H1 (cell line): Measurements from ENCODE around the gene CAPN15. TPM values are rescaled to one million over a fixed set of nuclear protein-coding genes. Genes with fewer than 3 reads are reported as not detected.

Source experiments
- CTCF ChIA-PET: fragments of 300-600 bp; sonication (Branson Sonifier 250); formaldehyde crosslinking; loops from one replicate; lab custom pipeline; 2021; ENCODE audit not compliant: partially characterized antibody; lab: Charles Lee
- POLR2A ChIA-PET: fragments of 300-600 bp; sonication (Branson Sonifier 250); formaldehyde crosslinking; loops from one replicate; lab custom pipeline; 2021; ENCODE audit warnings: inconsistent platforms; ENCODE audit not compliant: partially characterized antibody; lab: Charles Lee
- DNase-seq, 2 experiments: peaks; one replicate each; pipeline versions ENCODE4 v3.0.0 to v3.0.0-alpha.2; 2010 to 2022; ENCODE audit warnings: low spot score in 2 of 2, low read depth in 1 of 2, mixed read lengths in 1 of 2
- FAIRE-seq: peaks from 2 replicates; lab custom pipeline; 2011; peaks lifted over from hg19 to GRCh38; lab: Jason Lieb, UNC
- H2AFZ ChIP-seq: 2 replicates; pipeline ENCODE4 v1.8.1; 2012; ENCODE audit warnings: low read length, inconsistent platforms
- H2AK5ac ChIP-seq: 2 replicates; pipeline ENCODE4 v1.6.1; 2013; ENCODE audit warnings: low read depth, low read length
- H2BK120ac ChIP-seq: replicated peaks from 2 replicates; pipeline ENCODE3; 2013; ENCODE audit warnings: low read depth, low read length, inconsistent platforms
- H2BK12ac ChIP-seq: 2 replicates; pipeline ENCODE4 v1.6.1; 2013; ENCODE audit warnings: low read depth, low read length
- H2BK15ac ChIP-seq: 2 replicates; pipeline ENCODE4 v1.6.1; 2013; ENCODE audit warnings: low read length
- H2BK20ac ChIP-seq: 2 replicates; pipeline ENCODE4 v1.6.1; 2013; ENCODE audit warnings: low read length
- H2BK5ac ChIP-seq: 2 replicates; pipeline ENCODE4 v1.6.1; 2013; ENCODE audit warnings: low read depth, low read length
- H3K14ac ChIP-seq: 2 replicates; pipeline ENCODE4 v1.6.1; 2013; ENCODE audit warnings: inconsistent platforms; ENCODE audit not compliant: insufficient read length
- H3K18ac ChIP-seq: 2 replicates; pipeline ENCODE4 v1.6.1; 2013; ENCODE audit warnings: low read length; ENCODE audit errors: extremely low read depth
- H3K23ac ChIP-seq: 2 replicates; pipeline ENCODE4 v1.6.1; 2013; ENCODE audit warnings: inconsistent platforms; ENCODE audit not compliant: insufficient read length
- H3K23me2 ChIP-seq: 2 replicates; pipeline ENCODE4 v1.6.1; 2013; ENCODE audit warnings: low read depth, low read length
- H3K27ac ChIP-seq: 2 replicates; pipeline ENCODE4 v1.6.1; 2011; ENCODE audit warnings: low read depth, low read length, inconsistent platforms
- H3K27me3 ChIP-seq, 4 experiments: replicated peaks in 1 of 4; 1 replicate in 1 of 4; 2 replicates in 3 of 4; pipeline versions ENCODE4 v1.6.1 to v1.8.1; 2011 to 2013; ENCODE audit warnings: low read length in 3 of 4, mild to moderate bottlenecking in 3 of 4, inconsistent platforms in 2 of 4, mixed read lengths in 2 of 4, moderate library complexity in 1 of 4; ENCODE audit not compliant: control insufficient read depth in 3 of 4, insufficient read depth in 3 of 4; ENCODE audit errors: extremely low read depth in 1 of 4
- H3K36me3 ChIP-seq, 4 experiments: 2 replicates each; pipeline versions ENCODE4 v1.6.1 to v1.8.1; 2011 to 2013; ENCODE audit warnings: mild to moderate bottlenecking in 4 of 4, low read length in 3 of 4, moderate library complexity in 2 of 4, control low read depth in 1 of 4, inconsistent platforms in 1 of 4; ENCODE audit not compliant: insufficient read depth in 4 of 4, control insufficient read depth in 2 of 4
- H3K4ac ChIP-seq: replicated peaks from 2 replicates; pipeline ENCODE3; 2013; ENCODE audit warnings: low read length, low read depth, mixed read lengths, inconsistent platforms; ENCODE audit not compliant: insufficient read length
- H3K4me1 ChIP-seq, 4 experiments: replicated peaks in 1 of 4; 1 replicate in 1 of 4; 2 replicates in 3 of 4; pipeline versions ENCODE4 v1.6.1 to v1.8.1; 2011 to 2013; ENCODE audit warnings: low read length in 3 of 4, inconsistent platforms in 2 of 4, mixed read lengths in 1 of 4; ENCODE audit not compliant: insufficient read depth in 4 of 4, control insufficient read depth in 3 of 4
- H3K4me2 ChIP-seq, 2 experiments: 2 replicates each; pipeline versions ENCODE4 v1.6.1 to v1.8.1; 2011 to 2013; ENCODE audit warnings: low read depth in 2 of 2, low read length in 2 of 2, control low read depth in 1 of 2, inconsistent platforms in 1 of 2, mild to moderate bottlenecking in 1 of 2; ENCODE audit not compliant: insufficient read depth in 1 of 2
- H3K4me3 ChIP-seq, 4 experiments: fragments of 200-600, 300-600 bp in 1 of 4; sonication (generic), shearing (Covaris generic), sonication (Bioruptor Twin) in 1 of 4; 2 replicates each; pipeline versions ENCODE4 v1.5.1 to v1.8.1; 2011 to 2016; ENCODE audit warnings: low read length in 4 of 4, low read depth in 3 of 4, control low read depth in 2 of 4, inconsistent platforms in 2 of 4, mild to moderate bottlenecking in 2 of 4, mixed read lengths in 1 of 4, moderate library complexity in 1 of 4; ENCODE audit not compliant: insufficient read depth in 2 of 4; ENCODE audit errors: extremely low read depth in 1 of 4
- H3K56ac ChIP-seq: replicated peaks from 2 replicates; pipeline ENCODE3; 2013; ENCODE audit warnings: low read depth, mild to moderate bottlenecking, mixed read lengths, low read length, inconsistent platforms; ENCODE audit not compliant: insufficient read length
- H3K79me1 ChIP-seq: 2 replicates; pipeline ENCODE4 v1.6.1; 2013; ENCODE audit warnings: low read depth, low read length, control low read depth
- H3K79me2 ChIP-seq, 2 experiments: 2 replicates each; pipeline versions ENCODE4 v1.6.1 to v1.8.1; 2012 to 2013; ENCODE audit warnings: low read length in 2 of 2, mild to moderate bottlenecking in 2 of 2, inconsistent platforms in 1 of 2; ENCODE audit not compliant: insufficient read depth in 2 of 2, control insufficient read depth in 1 of 2
- H3K9ac ChIP-seq, 4 experiments: replicated peaks in 1 of 4; 1 replicate in 1 of 4; 2 replicates in 3 of 4; pipeline versions ENCODE4 v1.6.1 to v1.8.1; 2011 to 2013; ENCODE audit warnings: low read depth in 3 of 4, low read length in 3 of 4, control low read depth in 2 of 4, mild to moderate bottlenecking in 2 of 4, moderate library complexity in 2 of 4, inconsistent platforms in 1 of 4; ENCODE audit errors: extremely low read depth in 1 of 4
- H3K9me3 ChIP-seq, 2 experiments: 2 replicates each; pipeline versions ENCODE4 v1.6.1 to v1.8.1; 2012 to 2013; ENCODE audit warnings: mild to moderate bottlenecking in 2 of 2, moderate library complexity in 2 of 2, control low read depth in 1 of 2, inconsistent platforms in 1 of 2, low read depth in 1 of 2, low read length in 1 of 2, mixed read lengths in 1 of 2; ENCODE audit not compliant: insufficient read depth in 2 of 2
- H4K20me1 ChIP-seq, 2 experiments: replicated peaks in 1 of 2; 2 replicates each; pipeline versions ENCODE3 to v1.8.1; 2011 to 2013; ENCODE audit warnings: inconsistent platforms in 2 of 2, low read length in 2 of 2, mild to moderate bottlenecking in 1 of 2; ENCODE audit not compliant: insufficient read depth in 2 of 2, control insufficient read depth in 1 of 2
- H4K5ac ChIP-seq: 2 replicates; pipeline ENCODE4 v1.6.1; 2013; ENCODE audit warnings: low read length, low read depth, mixed read lengths, inconsistent platforms; ENCODE audit not compliant: insufficient read length
- H4K8ac ChIP-seq: 2 replicates; pipeline ENCODE4 v1.8.0; 2013; ENCODE audit warnings: mild to moderate bottlenecking, moderate library complexity, low read length, inconsistent platforms; ENCODE audit not compliant: insufficient read depth; ENCODE audit errors: extremely low read depth
- H4K91ac ChIP-seq: replicated peaks from 2 replicates; pipeline ENCODE3; 2013; ENCODE audit warnings: low read length, mixed read lengths, inconsistent platforms; ENCODE audit not compliant: insufficient read length
- CTBP2 ChIP-seq: IDR thresholded peaks from 2 replicates; pipeline ENCODE4 v1.7.0; 2011; ENCODE audit warnings: borderline replicate concordance, mild to moderate bottlenecking, moderate library complexity, mixed read lengths, low read length; ENCODE audit not compliant: insufficient read depth, insufficient read length
- EGR1 ChIP-seq: IDR thresholded peaks from 2 replicates; pipeline ENCODE4 v1.6.1; 2011; ENCODE audit warnings: low read depth, low read length, borderline replicate concordance
- FOSL1 ChIP-seq: IDR thresholded peaks from 2 replicates; pipeline ENCODE4 v1.6.1; 2011; ENCODE audit warnings: mild to moderate bottlenecking, low read depth, low read length, moderate library complexity; ENCODE audit not compliant: insufficient read depth
- GABPA ChIP-seq: IDR thresholded peaks from 2 replicates; pipeline ENCODE4 v1.6.1; 2011; ENCODE audit warnings: mild to moderate bottlenecking, low read length, moderate library complexity, borderline replicate concordance; ENCODE audit not compliant: insufficient read depth
- KDM1A ChIP-seq: fragments of 200-600, 300-600 bp; sonication (generic); IDR thresholded peaks from 2 replicates; pipeline ENCODE4 v1.7.1; 2016; ENCODE audit warnings: mild to moderate bottlenecking, low read length, borderline replicate concordance
- RBBP5 ChIP-seq: IDR thresholded peaks from 2 replicates; pipeline ENCODE4 v1.7.1; 2012; ENCODE audit warnings: low read depth, mild to moderate bottlenecking, inconsistent platforms, low read length, moderate library complexity, borderline replicate concordance
- SP2 ChIP-seq: IDR thresholded peaks from 2 replicates; pipeline ENCODE4 v1.6.1; 2012; ENCODE audit warnings: mild to moderate bottlenecking, low read length, inconsistent platforms
- TAF7 ChIP-seq: optimal IDR thresholded peaks from 2 replicates; pipeline ENCODE3; 2011; ENCODE audit warnings: low read depth, mild to moderate bottlenecking, inconsistent platforms, low read length, moderate library complexity, borderline replicate concordance
- YY1 ChIP-seq: IDR thresholded peaks from 2 replicates; pipeline ENCODE4 v1.6.1; 2011; ENCODE audit warnings: low read depth, mild to moderate bottlenecking, low read length
- WGBS, 2 experiments: shearing (Covaris generic) in 1 of 2; methylation state at CpG; one replicate each; pipeline versions ENCODE4 v1.1.6 to v1.1.7; 2013 to 2015; ENCODE audit warnings: low lambda C conversion rate in 2 of 2, mixed read lengths in 2 of 2, inconsistent platforms in 1 of 2, low coverage in 1 of 2, missing lambda C conversion rate in 1 of 2; ENCODE audit not compliant: insufficient replicate concordance in 2 of 2, insufficient coverage in 1 of 2, insufficient read length in 1 of 2; ENCODE audit errors: extremely low coverage in 1 of 2, missing lambda C conversion rate in 1 of 2; 5-methylcytosine and 5-hydroxymethylcytosine counted together
- polyA plus RNA-seq, 7 experiments: library from polyadenylated mRNA; depleted of rRNA in 3 of 7; stranded (reverse) in 5 of 7; unstranded in 2 of 7; fragments of >200 nt in 5 of 7; fragments of 200-250 nt in 2 of 7; gene quantifications; 1 replicate in 5 of 7; 2 replicates in 1 of 7; 4 replicates in 1 of 7; pipeline versions ENCODE4 v1.2.1 to v1.2.3, GENCODE V29; 2011 to 2013; ENCODE audit warnings: missing spikeins in 2 of 7, mixed read lengths in 2 of 7
- total RNA-seq: library from RNA; stranded (reverse); fragmentation: NEBNext Ultra II Directional; extraction: Animal tissue kit (Norgen Biotek cat#: 25700); gene quantifications from 2 replicates; pipeline ENCODE4 v1.2.1, GENCODE V29; 2021
- TF ChIP-seq, protein P1 (sequence below): IDR thresholded peaks from 2 replicates; pipeline ENCODE4 v1.6.1; 2012; ENCODE audit warnings: low read length, inconsistent platforms
- TF ChIP-seq, protein P2 (sequence below): IDR thresholded peaks from 2 replicates; pipeline ENCODE4 v1.6.1; 2012; ENCODE audit warnings: inconsistent platforms

Gene CAPN15
- total and polyA plus RNA-seq, 2 of the 8 experiments (the other 6 are each of a cell fraction or from before 2014, with no cell fraction given), result 38.9 to 76.9 TPM

DNA sequence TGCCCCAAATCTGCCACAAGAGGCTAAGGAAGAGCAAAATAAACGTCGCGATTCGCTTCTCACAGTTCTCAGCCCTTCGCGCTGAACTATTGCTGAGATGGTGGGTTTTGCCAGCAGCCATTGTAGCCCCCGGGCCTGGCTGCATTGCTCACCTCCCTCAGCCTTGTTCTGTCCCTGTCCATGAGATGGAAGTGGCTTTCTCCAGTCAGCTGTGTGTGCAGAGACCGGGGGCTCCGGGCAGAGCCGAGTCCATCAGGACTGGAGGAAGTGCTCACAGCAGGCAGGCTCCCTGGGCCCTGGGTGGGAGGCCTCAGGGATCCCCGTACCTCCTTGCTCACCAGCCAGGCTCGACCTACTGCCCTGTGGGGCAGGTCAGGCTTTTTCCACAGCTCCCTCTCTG is 27.6 kb upstream of the CAPN15 start:
- no peaks in the 10 kb centered on the region; a peak in 1 of 7 replicates for H3K4me1 ChIP-seq
- H3K27ac ChIP-seq, result no peak overlapping the region
- no peak overlapping the region for H2BK15ac ChIP-seq
- DNase-seq, result no peak
- H3K79me2 ChIP-seq, result no peaks in the 10 kb centered on the region
- H2BK5ac ChIP-seq, result no peak overlapping the region
- H3K4ac ChIP-seq, result no peak overlapping the region
- H3K23me2 ChIP-seq, result no peaks in the 10 kb centered on the region
- no peaks in the 10 kb centered on the region for H3K9me3 ChIP-seq
- H2BK12ac ChIP-seq, result no peak overlapping the region
- no peak overlapping the region for H4K5ac ChIP-seq
- no peak overlapping the region for H3K9ac ChIP-seq
- no peak overlapping the region for H2AFZ ChIP-seq
- CTCF ChIA-PET, result interaction anchor here (0.6 to 3.7 kb wide), 9 partner anchors 9 to 128 kb away, joined by 3 to 19 read pairs (median 4); no protein-coding TSS in a partner anchor
- no peak for FAIRE-seq
- no peak overlapping the region for H3K23ac ChIP-seq
- no peak overlapping the region for H2BK20ac ChIP-seq
- POLR2A ChIA-PET, result no interaction called here
- H4K20me1 ChIP-seq, result peaks cover 0 to 3% of the 10 kb centered on the region in 2 experiments
- H3K4me3 ChIP-seq, result no peak overlapping the region
- H4K91ac ChIP-seq, result no peak overlapping the region
- no peak overlapping the region for H3K14ac ChIP-seq
- H3K79me1 ChIP-seq, result no peaks in the 10 kb centered on the region
- no peak overlapping the region for H2BK120ac ChIP-seq
- H4K8ac ChIP-seq, result 0 out of 2 replicates have a peak overlapping the region, but pooled peaks have one; percentile 57
- H3K56ac ChIP-seq, result no peak overlapping the region
- no peaks in the 10 kb centered on the region for H3K36me3 ChIP-seq
- no peak overlapping the region for H3K18ac ChIP-seq
- no peaks in the 10 kb centered on the region for H3K27me3 ChIP-seq
- no peak overlapping the region for H2AK5ac ChIP-seq
- WGBS, 2 experiments, result 84% methylated on average over 12 of the region's 12 CpGs; no CpG with 5 or more reads in 1 of the 2 experiments
- H3K4me2 ChIP-seq, result no peak overlapping the region
- TF ChIP-seq CTBP2 (no peak), SP2 (no peak), EGR1 (no peak), FOSL1 (no peak), KDM1A (no peak), RBBP5 (no peak), YY1 (no peak), TAF7 (no peak), GABPA (no peak)
- TF ChIP-seq, protein P1, sequence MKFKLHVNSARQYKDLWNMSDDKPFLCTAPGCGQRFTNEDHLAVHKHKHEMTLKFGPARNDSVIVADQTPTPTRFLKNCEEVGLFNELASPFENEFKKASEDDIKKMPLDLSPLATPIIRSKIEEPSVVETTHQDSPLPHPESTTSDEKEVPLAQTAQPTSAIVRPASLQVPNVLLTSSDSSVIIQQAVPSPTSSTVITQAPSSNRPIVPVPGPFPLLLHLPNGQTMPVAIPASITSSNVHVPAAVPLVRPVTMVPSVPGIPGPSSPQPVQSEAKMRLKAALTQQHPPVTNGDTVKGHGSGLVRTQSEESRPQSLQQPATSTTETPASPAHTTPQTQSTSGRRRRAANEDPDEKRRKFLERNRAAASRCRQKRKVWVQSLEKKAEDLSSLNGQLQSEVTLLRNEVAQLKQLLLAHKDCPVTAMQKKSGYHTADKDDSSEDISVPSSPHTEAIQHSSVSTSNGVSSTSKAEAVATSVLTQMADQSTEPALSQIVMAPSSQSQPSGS, result no peak
- TF ChIP-seq, protein P2, sequence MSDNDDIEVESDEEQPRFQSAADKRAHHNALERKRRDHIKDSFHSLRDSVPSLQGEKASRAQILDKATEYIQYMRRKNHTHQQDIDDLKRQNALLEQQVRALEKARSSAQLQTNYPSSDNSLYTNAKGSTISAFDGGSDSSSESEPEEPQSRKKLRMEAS, result no peak
